Measurements from ENCODE around the gene RAB40C.

Gene RAB40C

DNA sequence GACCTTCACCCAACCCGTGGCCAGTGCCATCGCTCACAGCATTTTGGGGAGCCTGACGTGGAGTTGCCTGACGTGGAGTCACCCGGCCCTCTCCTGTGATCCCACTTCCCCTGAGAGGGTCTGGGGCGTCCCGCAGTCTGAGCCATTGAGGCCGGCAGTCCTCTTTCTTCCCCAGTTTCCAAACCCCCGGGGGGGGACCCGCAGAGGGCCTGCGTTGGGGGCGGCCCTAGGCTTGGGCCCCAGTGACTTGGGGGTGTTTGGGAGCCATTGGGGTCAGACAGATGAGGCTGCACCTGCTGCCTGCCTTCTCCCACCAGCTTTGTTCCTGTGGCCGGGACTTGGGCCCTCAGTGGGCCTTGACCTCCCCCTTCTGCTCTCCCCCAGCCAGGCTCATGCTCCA is 79.8 kb downstream of the RAB40C start:
- ATAC-seq (ENCODE audit: insufficient read depth, low read depth), result no peak
- Histone ChIP-seq H2AFZ (ENCODE audit: low read depth, low read length) (no peak overlapping the region), H3K4me1 (ENCODE audit: insufficient read depth, low read length) (peaks cover 31% of the 10 kb centered on the region), H3K4me3 (ENCODE audit: low read depth in 1 of 2, low read length in 2 of 2) (peak overlapping the region in 1 of 2 experiments; percentile 96; a peak in 2 of 4 replicates), H3K4me2 (ENCODE audit: insufficient read depth, low read length) (peak overlapping the region; percentile 95), H3K79me2 (ENCODE audit: insufficient read depth, low read length) (peaks cover 40% of the 10 kb centered on the region), H4K20me1 (ENCODE audit: insufficient read depth, low read length) (peaks cover 46% of the 10 kb centered on the region), H3K36me3 (ENCODE audit: insufficient read depth, low read length) (peaks cover 73% of the 10 kb centered on the region), H3K27ac (ENCODE audit: low read length) (no peak overlapping the region), H3K9ac (ENCODE audit: low read depth, low read length) (peak overlapping the region; percentile 99; the same call in 1 of the 2 replicates), H3K27me3 (ENCODE audit: insufficient read depth, low read length, poor library complexity) (no peaks in the 10 kb centered on the region), H3K9me3 (ENCODE audit: insufficient read depth, low read length, severe bottlenecking) (no peaks in the 10 kb centered on the region)
- DNase-seq, result no peak
- TF ChIP-seq EZH2 (IDR thresholded peaks at IDR 0.05; ENCODE audit: borderline replicate concordance, low read depth, low read length, severe bottlenecking), result no peak
- TF ChIP-seq, protein P1, sequence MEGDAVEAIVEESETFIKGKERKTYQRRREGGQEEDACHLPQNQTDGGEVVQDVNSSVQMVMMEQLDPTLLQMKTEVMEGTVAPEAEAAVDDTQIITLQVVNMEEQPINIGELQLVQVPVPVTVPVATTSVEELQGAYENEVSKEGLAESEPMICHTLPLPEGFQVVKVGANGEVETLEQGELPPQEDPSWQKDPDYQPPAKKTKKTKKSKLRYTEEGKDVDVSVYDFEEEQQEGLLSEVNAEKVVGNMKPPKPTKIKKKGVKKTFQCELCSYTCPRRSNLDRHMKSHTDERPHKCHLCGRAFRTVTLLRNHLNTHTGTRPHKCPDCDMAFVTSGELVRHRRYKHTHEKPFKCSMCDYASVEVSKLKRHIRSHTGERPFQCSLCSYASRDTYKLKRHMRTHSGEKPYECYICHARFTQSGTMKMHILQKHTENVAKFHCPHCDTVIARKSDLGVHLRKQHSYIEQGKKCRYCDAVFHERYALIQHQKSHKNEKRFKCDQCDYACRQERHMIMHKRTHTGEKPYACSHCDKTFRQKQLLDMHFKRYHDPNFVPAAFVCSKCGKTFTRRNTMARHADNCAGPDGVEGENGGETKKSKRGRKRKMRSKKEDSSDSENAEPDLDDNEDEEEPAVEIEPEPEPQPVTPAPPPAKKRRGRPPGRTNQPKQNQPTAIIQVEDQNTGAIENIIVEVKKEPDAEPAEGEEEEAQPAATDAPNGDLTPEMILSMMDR (IDR thresholded peaks at IDR 0.05; ENCODE audit: borderline replicate concordance, extremely low read depth, low read length, poor library complexity, severe bottlenecking), result no peak

DNA sequence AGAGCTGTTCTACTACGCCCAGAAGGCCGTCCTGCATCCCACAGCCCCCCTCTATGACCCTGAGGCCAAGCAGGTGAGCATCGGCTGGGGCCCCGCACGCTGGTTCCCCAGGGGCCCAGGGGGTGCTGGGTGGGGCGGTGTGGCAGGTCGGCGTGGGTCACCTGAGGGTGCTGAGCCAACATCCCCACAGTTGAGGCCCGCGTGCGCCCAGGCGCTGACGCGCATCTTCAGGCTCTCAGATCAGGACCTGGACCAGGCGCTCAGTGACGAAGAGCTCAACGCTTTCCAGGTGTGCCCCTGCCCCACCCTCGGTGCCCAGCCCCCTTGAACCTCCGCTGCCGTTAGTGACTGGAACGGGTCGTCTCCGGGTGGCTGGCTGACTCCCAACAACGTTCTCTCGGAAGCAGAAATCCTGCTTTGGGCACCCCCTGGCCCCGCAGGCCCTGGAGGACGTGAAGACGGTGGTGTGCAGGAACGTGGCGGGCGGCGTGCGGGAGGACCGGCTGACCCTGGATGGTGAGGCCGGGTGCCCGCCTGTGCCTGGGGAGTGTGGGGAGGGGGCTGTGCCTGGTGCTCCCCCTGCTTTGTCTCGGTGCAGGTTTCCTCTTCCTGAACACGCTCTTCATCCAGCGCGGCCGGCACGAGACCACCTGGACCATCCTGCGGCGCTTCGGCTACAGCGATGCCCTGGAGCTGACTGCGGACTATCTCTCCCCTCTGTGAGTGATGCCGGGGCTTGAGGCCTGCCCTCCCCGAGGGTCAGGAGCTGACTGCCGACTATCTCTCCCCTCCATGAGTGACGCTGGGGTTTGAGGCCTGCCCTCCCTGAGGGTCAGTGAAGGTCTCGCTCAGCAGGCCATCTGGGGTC is 80.9 kb downstream of the RAB40C start:
- Histone ChIP-seq H3K27ac (ENCODE audit: low read length) (no peak overlapping the region), H4K20me1 (ENCODE audit: insufficient read depth, low read length) (peaks cover 53% of the 10 kb centered on the region), H3K4me3 (ENCODE audit: low read depth in 1 of 2, low read length in 2 of 2) (no peak overlapping the region), H3K9ac (ENCODE audit: low read depth, low read length) (no peak overlapping the region), H2AFZ (ENCODE audit: low read depth, low read length) (no peak overlapping the region), H3K27me3 (ENCODE audit: insufficient read depth, low read length, poor library complexity) (no peaks in the 10 kb centered on the region), H3K4me2 (ENCODE audit: insufficient read depth, low read length) (peak overlapping the region; percentile 95; the same call in 1 of the 2 replicates), H3K79me2 (ENCODE audit: insufficient read depth, low read length) (peaks cover 40% of the 10 kb centered on the region), H3K4me1 (ENCODE audit: insufficient read depth, low read length) (peaks cover 31% of the 10 kb centered on the region), H3K9me3 (ENCODE audit: insufficient read depth, low read length, severe bottlenecking) (no peaks in the 10 kb centered on the region), H3K36me3 (ENCODE audit: insufficient read depth, low read length) (peaks cover 73% of the 10 kb centered on the region)
- DNase-seq (no peak), ATAC-seq (ENCODE audit: insufficient read depth, low read depth) (no peak)
- TF ChIP-seq, protein P1 (IDR thresholded peaks at IDR 0.05; ENCODE audit: borderline replicate concordance, extremely low read depth, low read length, poor library complexity, severe bottlenecking), result no peak
- no peak for TF ChIP-seq EZH2 (IDR thresholded peaks at IDR 0.05; ENCODE audit: borderline replicate concordance, low read depth, low read length, severe bottlenecking)

DNA sequence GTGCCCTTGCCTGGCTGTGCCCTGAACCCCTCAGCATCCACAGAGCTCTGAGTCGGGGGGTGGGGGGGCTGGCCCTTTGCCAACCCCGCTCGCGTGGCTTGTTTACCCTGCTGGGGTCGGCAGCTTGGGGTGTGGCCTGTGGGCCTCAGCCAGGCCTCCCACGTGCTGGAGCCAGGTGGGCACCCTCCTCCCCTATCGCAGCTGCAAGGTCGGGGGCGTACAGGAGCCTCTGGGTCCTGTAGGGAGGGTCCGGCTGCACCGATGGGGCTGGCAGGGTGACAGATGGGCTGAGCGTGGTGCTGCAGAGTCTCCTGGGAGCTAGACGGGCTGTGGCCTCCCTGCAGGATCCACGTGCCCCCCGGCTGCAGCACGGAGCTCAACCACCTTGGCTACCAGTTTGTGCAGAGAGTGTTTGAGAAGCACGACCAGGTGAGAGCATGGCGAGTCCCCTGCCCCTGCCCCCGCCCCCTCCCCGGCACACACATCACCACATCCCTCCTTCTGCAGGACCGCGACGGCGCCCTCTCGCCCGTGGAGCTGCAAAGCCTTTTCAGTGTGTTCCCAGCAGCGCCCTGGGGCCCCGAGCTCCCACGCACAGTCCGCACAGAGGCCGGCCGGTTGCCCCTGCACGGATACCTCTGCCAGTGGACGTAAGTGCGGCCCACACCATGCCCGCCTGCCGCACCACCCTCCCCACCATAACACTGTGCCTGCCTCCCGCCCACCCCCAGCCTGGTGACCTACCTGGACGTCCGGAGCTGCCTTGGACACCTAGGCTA is 81.7 kb downstream of the RAB40C start:
- no peak overlapping the region for H3K27ac ChIP-seq (ENCODE audit: low read length)
- no peak overlapping the region for H3K4me2 ChIP-seq (ENCODE audit: insufficient read depth, low read length)
- peaks cover 31% of the 10 kb centered on the region for H3K4me1 ChIP-seq (ENCODE audit: insufficient read depth, low read length)
- peaks cover 40% of the 10 kb centered on the region for H3K79me2 ChIP-seq (ENCODE audit: insufficient read depth, low read length)
- H3K9ac ChIP-seq (ENCODE audit: low read depth, low read length), result no peak overlapping the region
- H3K4me3 ChIP-seq (ENCODE audit: low read depth in 1 of 2, low read length in 2 of 2), result no peak overlapping the region
- no peaks in the 10 kb centered on the region for H3K9me3 ChIP-seq (ENCODE audit: insufficient read depth, low read length, severe bottlenecking)
- TF ChIP-seq EZH2 (IDR thresholded peaks at IDR 0.05; ENCODE audit: borderline replicate concordance, low read depth, low read length, severe bottlenecking), result no peak
- TF ChIP-seq, protein P1 (IDR thresholded peaks at IDR 0.05; ENCODE audit: borderline replicate concordance, extremely low read depth, low read length, poor library complexity, severe bottlenecking), result no peak
- no peaks in the 10 kb centered on the region for H3K27me3 ChIP-seq (ENCODE audit: insufficient read depth, low read length, poor library complexity)
- no peak overlapping the region for H2AFZ ChIP-seq (ENCODE audit: low read depth, low read length)
- DNase-seq (no peak), ATAC-seq (ENCODE audit: insufficient read depth, low read depth) (no peak)
- peaks cover 69% of the 10 kb centered on the region for H3K36me3 ChIP-seq (ENCODE audit: insufficient read depth, low read length)
- peaks cover 57% of the 10 kb centered on the region for H4K20me1 ChIP-seq (ENCODE audit: insufficient read depth, low read length)

Measured in DND-41 (cell line).